Stimulated activated naive CD8-positive, alpha-beta T cell treated with anti-CD3 and anti-CD28 coated beads, Interleukin-15, Interleukin-2, amounts not matched to agents 100 ng/mL and 50 ng/mL, for 24 hours (primary cell): ENCODE results near the gene SMPD4.
"Not testable (repeated sequence)": the region's sequence is repeated elsewhere in the genome, so short reads cannot be mapped to it uniquely, and the experiment has no call there.

Experiments used
- H3K27ac Mint-ChIP-seq: one replicate; pipeline ENCODE4 v1.8.0; 2021; ENCODE audit warnings: mild to moderate bottlenecking, mixed read lengths
- H3K27me3 Mint-ChIP-seq: one replicate; pipeline ENCODE4 v1.8.0; 2021; ENCODE audit warnings: mixed read lengths
- H3K36me3 Mint-ChIP-seq: one replicate; pipeline ENCODE4 v1.8.0; 2021; ENCODE audit warnings: low read depth, mixed read lengths
- H3K4me1 Mint-ChIP-seq: one replicate; pipeline ENCODE4 v1.8.0; 2021; ENCODE audit warnings: low read depth, mixed read lengths
- H3K4me3 Mint-ChIP-seq: one replicate; pipeline ENCODE4 v1.8.0; 2021; ENCODE audit warnings: mild to moderate bottlenecking, mixed read lengths
- H3K9me3 Mint-ChIP-seq: one replicate; pipeline ENCODE4 v1.8.0; 2021; ENCODE audit warnings: mixed read lengths

SMPD4 gene, protein sequence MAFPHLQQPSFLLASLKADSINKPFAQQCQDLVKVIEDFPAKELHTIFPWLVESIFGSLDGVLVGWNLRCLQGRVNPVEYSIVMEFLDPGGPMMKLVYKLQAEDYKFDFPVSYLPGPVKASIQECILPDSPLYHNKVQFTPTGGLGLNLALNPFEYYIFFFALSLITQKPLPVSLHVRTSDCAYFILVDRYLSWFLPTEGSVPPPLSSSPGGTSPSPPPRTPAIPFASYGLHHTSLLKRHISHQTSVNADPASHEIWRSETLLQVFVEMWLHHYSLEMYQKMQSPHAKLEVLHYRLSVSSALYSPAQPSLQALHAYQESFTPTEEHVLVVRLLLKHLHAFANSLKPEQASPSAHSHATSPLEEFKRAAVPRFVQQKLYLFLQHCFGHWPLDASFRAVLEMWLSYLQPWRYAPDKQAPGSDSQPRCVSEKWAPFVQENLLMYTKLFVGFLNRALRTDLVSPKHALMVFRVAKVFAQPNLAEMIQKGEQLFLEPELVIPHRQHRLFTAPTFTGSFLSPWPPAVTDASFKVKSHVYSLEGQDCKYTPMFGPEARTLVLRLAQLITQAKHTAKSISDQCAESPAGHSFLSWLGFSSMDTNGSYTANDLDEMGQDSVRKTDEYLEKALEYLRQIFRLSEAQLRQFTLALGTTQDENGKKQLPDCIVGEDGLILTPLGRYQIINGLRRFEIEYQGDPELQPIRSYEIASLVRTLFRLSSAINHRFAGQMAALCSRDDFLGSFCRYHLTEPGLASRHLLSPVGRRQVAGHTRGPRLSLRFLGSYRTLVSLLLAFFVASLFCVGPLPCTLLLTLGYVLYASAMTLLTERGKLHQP

DNA sequence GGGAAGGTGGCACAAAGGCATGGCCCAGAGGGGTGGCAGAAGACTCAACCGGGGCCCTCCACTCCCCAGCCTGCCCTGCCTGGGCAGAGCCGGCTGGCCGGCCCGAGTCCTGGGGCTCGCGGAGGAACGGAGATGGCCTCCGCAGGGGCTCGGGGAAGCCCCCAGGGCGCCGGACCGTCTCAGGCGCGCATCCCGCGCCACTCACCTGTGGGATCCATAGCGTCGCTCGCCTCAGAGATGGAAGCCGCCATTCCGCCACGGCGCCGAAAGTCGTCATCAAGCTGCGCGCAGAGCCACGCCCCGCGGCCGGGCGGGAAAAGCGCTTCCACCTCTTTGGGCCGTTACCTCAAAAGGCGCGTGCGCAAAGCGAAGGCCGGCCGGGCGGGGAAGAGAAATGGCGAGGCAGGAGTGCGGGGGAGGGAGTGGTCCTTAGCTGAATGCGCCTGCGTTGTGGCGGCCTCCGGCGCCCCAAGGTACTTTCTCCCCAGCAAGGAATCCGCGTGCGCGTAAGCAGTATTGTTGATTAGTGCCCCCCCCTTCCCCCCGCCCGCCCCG, at the start of gene SMPD4:
SMPD4 (minus strand) TSS at position 278 of the 555 bp plus-strand sequence. CDS start 5,010 bp downstream, outside the sequence.
- H3K4me3 Mint-ChIP-seq, result peak within 1 kb of the TSS; percentile 95
- H3K27ac Mint-ChIP-seq, result peak within 1 kb of the TSS; percentile 95
- H3K4me1 Mint-ChIP-seq, result peaks cover 32% of the 10 kb centered on the region
- H3K36me3 Mint-ChIP-seq, result peaks cover 12% of the 10 kb centered on the region
- H3K9me3 Mint-ChIP-seq, result no peaks in the 10 kb centered on the region
- H3K27me3 Mint-ChIP-seq, result no peaks in the 10 kb centered on the region

DNA sequence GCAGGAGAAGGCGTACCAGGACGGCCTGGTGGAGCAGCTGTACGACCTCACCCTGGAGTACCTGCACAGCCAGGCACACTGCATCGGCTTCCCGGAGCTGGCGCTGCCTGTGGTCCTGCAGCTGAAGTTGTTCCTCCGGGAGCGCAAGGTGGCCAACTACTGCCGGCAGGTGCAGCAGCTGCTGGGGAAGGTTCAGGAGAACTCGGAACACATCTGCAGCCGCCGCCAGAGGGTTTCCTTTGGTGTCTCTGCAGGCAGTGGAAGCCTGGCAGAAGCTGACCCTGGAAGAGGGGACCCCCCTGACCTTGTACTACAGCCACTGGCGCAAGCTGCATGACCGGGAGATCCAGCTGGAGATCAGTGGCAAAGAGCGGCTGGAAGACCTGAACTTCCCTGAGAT, 49.5 kb upstream of the SMPD4 start:
- H3K36me3 Mint-ChIP-seq, H3K9me3 Mint-ChIP-seq, H3K4me1 Mint-ChIP-seq, H3K4me3 Mint-ChIP-seq, H3K27ac Mint-ChIP-seq: not testable (repeated sequence)
- peaks cover 12% of the 10 kb centered on the region for H3K27me3 Mint-ChIP-seq

DNA sequence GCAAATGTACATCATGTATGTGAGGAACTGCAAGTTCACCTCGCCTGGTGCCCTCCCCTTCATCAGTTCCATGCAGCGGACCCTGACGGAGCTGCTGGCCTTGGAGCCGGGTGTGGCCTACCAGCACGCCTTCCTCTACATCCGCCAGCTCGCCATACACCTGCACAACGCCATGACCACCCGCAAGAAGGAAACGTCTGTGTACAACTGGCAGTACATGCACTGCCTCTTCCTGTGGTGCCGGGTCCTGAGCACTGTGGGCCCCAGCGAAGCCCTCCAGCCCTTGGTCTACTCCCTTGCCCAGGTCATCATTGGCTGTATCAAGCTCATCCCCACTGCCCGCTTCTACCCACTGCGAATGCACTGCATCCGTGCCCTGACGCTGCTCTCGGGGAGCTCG, 49.0 kb upstream of the SMPD4 start:
- not testable (repeated sequence) for H3K4me3 Mint-ChIP-seq, H3K36me3 Mint-ChIP-seq, H3K4me1 Mint-ChIP-seq, H3K9me3 Mint-ChIP-seq, H3K27ac Mint-ChIP-seq
- H3K27me3 Mint-ChIP-seq, result peaks cover 12% of the 10 kb centered on the region

DNA sequence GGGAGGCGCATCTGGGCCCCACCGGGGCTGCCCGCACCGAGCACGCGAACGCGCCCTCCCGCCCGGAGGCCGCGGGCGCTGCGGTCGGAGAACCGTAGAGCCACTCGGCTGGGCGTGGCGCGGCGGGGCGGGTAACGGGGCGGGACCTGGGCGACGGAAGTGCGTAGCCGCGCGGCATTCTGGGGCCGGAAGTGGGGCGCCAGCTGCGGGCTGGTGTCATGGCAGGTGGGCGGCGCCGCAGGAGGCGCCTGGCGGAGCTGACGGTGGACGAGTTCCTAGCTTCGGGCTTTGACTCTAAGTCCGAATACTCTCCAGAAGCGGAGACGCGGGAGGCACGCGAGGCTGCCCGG, 47.7 kb upstream of the SMPD4 start:
- not testable (repeated sequence) for H3K4me3 Mint-ChIP-seq, H3K27me3 Mint-ChIP-seq

DNA sequence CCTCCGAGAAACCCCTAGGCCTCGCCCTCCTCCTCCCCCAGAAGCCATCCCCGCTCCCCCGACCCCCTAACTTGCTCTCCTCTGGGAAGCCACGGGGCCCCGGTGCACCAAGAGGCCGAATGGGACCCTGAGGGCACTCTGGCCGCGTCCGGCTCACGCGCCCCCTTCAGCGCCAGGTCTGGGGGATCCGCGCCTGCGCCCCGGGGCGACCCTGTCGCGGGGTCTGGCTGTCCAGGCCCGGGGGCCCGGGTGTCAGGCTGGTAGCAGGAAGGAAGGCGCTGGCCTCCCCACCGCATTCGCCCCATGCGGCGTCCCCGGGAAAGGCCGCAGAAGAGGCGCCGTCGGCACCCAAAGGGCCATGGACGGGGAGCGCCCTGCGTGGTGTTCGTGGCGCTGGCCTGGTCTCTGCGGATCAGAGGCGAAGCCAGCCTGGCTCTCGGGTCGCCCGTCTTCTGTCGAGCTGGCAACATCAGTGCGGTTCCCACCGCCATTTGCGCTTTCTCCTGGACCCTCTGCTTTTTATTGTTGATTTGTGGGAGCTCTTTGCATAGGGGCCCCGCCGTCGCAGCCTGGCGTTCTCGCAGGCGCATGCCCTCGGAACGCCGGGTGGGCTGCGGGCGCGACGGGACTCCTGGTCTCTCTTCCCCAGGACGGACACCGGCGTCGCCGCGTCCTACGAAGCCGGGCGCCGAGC, 47.2 kb upstream of the SMPD4 start:
- H3K27me3 Mint-ChIP-seq, H3K9me3 Mint-ChIP-seq, H3K4me1 Mint-ChIP-seq, H3K36me3 Mint-ChIP-seq, H3K27ac Mint-ChIP-seq, H3K4me3 Mint-ChIP-seq: not testable (repeated sequence)

More for the DNA sequence above, 47.7 kb upstream of the SMPD4 start:
- not testable (repeated sequence) for H3K27ac Mint-ChIP-seq, H3K36me3 Mint-ChIP-seq, H3K4me1 Mint-ChIP-seq, H3K9me3 Mint-ChIP-seq

DNA sequence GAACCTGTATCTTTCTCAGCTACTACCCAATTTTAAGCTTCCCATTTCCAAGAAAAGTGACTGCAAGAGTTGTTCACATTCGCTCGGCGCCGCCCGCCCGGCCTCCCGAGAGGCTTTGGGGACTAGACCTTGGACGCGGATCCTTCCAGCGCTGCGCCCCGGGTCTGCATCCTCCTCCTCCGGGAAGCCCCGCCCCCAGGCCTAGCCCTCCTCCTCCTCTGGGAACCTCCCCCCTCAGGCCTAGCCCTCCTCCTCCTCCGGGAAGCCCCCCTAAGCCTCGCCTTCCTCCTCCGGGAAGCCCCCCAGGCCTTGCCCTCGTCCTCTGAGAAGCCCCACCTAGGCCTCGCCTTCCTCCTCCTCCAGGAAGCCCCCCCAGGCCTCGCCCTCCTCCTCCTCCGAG, 46.6 kb upstream of the SMPD4 start:
- not testable (repeated sequence) for H3K27me3 Mint-ChIP-seq, H3K4me1 Mint-ChIP-seq, H3K9me3 Mint-ChIP-seq, H3K4me3 Mint-ChIP-seq, H3K27ac Mint-ChIP-seq, H3K36me3 Mint-ChIP-seq

DNA sequence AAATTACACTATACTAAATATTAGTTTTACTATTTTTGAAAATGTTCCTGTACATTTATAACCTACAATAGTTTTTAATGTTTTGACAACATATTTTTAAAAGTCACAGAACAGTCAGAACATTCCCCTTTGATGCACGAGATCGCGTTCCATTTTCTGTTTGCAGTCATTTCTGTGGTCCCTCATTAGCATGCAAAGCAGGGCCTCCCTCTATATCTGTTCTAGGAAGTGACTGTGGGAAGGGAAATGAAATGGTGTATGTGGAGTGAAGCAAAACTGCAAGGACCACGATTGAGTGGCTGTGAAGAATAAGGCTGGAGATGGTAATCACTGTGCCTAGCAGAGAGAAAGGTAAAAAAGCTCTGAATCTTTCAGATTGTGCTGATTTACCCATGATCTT, 41.1 kb upstream of the SMPD4 start:
- not testable (repeated sequence) for H3K27ac Mint-ChIP-seq, H3K4me1 Mint-ChIP-seq, H3K36me3 Mint-ChIP-seq, H3K4me3 Mint-ChIP-seq, H3K9me3 Mint-ChIP-seq, H3K27me3 Mint-ChIP-seq

DNA sequence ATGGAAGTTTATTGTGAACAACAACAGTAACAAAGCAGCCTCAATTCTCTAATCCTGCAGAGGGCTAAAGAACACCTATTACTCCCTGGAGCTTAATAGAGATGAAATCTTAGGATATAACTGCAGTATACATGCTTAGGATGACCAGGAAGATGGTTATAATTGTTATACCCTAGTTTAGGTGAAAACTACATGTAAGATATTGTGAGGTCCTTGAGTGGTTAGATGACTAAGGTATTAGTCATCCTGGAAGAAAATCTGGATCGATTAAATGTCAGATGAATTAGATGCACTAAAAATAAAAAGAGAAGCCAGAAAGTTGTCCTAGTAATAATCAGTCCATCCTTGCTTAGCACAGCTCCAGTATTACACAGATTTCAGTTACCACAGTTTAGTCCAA, 39.1 kb upstream of the SMPD4 start:
- H3K4me1 Mint-ChIP-seq, H3K9me3 Mint-ChIP-seq, H3K36me3 Mint-ChIP-seq, H3K4me3 Mint-ChIP-seq, H3K27ac Mint-ChIP-seq: not testable (repeated sequence)
- peaks cover 19% of the 10 kb centered on the region for H3K27me3 Mint-ChIP-seq

DNA sequence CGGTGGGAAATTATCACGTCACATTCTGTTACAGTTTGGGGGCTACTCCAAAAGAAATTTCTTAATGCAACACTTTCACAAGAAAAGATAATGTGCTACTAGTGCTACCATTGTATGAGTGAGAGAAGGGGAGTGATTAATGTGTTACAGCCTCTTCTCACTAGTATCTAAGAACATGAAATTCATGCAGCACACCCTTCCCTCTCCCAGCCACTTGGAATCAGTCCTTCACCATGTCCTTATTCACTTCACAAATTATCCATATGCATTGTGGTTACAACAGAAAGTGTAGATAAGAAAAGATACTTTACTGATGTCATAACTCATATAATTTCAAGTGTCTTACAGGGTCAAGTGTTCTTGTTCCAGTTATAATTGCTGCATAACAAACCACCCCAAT, 37.7 kb upstream of the SMPD4 start:
- H3K4me3 Mint-ChIP-seq, H3K27ac Mint-ChIP-seq, H3K9me3 Mint-ChIP-seq, H3K4me1 Mint-ChIP-seq, H3K36me3 Mint-ChIP-seq: not testable (repeated sequence)
- H3K27me3 Mint-ChIP-seq, result peaks cover 28% of the 10 kb centered on the region

DNA sequence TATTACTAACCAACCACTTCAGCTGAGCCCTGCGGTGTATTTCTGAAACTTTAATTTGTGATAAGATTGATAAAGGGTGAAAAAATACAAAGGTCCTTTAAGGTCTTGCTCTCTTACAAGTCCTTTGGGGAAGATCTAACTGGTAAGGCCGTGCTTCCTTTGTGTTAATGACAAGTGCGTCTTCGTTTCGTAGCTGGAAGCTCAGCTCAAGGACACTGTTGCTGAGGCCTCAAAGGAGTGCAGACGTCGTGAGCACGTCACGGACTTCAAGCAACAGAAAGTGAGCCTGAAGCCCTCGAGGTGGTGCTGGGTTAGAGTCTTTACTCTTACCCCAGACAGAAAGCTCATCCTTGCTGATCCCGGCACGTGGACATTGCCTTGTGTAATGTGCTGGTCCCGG, 25.6 kb upstream of the SMPD4 start:
- H3K4me1 Mint-ChIP-seq, H3K9me3 Mint-ChIP-seq, H3K36me3 Mint-ChIP-seq, H3K4me3 Mint-ChIP-seq, H3K27me3 Mint-ChIP-seq, H3K27ac Mint-ChIP-seq: not testable (repeated sequence)

DNA sequence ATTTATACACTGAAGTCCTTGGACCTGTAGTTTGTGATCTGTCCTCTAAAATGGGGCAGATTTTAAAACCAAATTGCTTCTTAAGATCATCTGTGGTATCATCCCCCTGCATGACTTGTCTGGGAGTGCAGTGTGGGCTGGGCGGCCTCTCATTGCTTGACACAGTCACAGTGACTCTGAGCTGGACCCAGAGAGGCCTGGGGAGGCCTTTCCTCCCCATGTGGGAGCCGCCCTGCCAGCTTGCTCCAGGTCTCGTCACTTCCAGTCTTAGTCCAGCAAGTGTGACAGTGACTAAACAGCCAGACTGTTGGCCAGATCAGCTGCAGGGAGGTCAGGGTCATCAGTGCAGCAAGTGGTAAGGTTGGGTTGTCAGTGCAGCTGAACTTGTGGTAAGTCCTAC, 21.7 kb upstream of the SMPD4 start:
- H3K27ac Mint-ChIP-seq, result not testable (repeated sequence)

DNA sequence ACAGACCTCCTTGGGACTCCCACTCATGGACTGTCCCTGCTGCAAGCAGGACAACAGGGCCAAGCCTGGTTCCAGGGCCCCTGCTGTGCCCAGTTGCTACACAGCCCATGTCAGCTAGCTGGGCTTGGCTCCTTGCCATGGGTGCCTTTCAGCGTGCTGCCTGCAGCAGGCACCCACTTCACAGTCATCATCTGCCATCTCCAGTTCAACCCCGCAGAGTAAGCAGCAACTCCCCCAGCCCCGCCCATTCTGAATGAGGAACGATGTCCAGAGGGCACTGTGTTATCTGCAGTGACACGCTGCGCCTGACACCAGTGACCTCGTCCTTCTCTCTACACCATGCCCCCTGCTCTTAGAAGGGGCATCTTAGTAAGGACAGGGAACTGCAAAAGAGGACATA, 21.1 kb upstream of the SMPD4 start:
- H3K36me3 Mint-ChIP-seq, H3K4me1 Mint-ChIP-seq, H3K9me3 Mint-ChIP-seq, H3K27me3 Mint-ChIP-seq, H3K27ac Mint-ChIP-seq, H3K4me3 Mint-ChIP-seq: not testable (repeated sequence)

More for the DNA sequence above, 21.7 kb upstream of the SMPD4 start:
- H3K36me3 Mint-ChIP-seq, H3K4me3 Mint-ChIP-seq, H3K4me1 Mint-ChIP-seq, H3K9me3 Mint-ChIP-seq, H3K27me3 Mint-ChIP-seq: not testable (repeated sequence)

DNA sequence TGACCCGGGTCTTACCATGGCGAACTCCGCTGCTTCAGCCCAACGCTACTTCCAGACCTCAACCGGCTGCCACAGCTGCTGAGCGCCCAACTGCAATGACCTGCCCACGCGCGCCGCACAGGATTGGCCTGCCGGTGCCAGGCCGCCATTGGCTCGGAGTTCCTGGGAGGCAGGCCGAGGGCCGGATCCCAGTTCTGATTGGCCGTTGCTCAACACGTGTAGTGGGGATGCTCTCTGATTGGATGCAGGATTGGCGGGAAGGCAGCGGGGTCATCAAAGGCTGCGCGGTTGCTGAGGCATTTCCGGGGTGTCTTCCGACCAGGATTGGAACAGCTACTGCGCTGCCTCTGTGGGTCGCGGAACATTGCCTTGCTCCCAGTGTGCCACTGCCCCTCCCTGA, 16.9 kb upstream of the SMPD4 start, which contains the start of gene TUBA3E:
TUBA3E (minus strand) TSS at position 97 of the 400 bp plus-strand sequence; CDS start at position 18, 79 bp downstream.
- Mint-ChIP-seq H3K9me3 (no peaks in the 10 kb centered on the region), H3K4me1 (no peaks in the 10 kb centered on the region), H3K27ac (no peak within 1 kb of the TSS), H3K36me3 (no peaks in the 10 kb centered on the region), H3K27me3 (no peaks in the 10 kb centered on the region), H3K4me3 (no peak within 1 kb of the TSS)

DNA sequence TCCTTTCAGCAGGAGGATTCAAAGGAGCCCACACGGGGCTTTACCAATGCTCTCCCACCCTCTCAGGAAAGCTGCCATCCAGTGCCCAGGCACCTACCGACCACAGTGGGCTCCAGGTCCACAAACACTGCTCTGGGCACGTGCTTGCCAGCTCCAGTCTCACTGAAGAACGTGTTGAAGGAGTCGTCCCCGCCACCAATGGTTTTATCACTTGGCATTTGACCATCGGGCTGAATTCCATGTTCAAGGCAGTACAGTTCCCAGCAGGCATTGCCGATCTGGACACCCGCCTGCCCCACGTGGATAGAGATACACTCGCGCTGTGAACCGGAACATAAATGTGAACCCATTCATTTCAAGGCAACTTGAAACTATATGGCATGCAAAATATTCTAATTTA, 14.7 kb upstream of the SMPD4 start:
- H3K4me3 Mint-ChIP-seq, H3K9me3 Mint-ChIP-seq, H3K4me1 Mint-ChIP-seq, H3K27me3 Mint-ChIP-seq, H3K36me3 Mint-ChIP-seq, H3K27ac Mint-ChIP-seq: not testable (repeated sequence)

DNA sequence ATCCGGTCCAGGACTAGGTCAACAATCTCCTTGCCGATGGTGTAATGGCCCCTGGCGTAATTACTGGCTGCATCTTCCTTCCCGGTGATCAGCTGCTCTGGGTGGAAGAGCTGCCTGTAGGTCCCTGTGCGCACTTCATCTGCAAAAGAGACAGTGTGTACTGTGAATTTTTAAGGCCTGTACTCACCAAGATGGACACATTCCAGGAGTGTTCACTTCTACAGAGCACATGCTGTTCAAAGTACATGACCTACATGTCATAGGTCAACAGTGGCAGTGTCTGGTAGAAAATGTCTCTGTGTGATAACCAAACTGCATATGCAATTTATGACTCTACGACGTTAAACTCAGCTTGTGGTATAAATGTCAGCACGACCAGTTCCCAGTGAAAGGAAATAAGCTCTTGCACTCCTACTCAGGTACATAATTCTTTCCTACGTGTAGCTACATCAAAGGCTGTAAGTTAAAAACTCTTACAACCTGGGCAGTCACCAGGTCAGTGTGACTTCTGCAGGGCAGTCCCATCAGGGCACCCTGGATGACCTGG, 13.8 kb upstream of the SMPD4 start:
- not testable (repeated sequence) for H3K9me3 Mint-ChIP-seq, H3K27me3 Mint-ChIP-seq, H3K4me1 Mint-ChIP-seq, H3K27ac Mint-ChIP-seq, H3K4me3 Mint-ChIP-seq, H3K36me3 Mint-ChIP-seq
